Esophagus (tissue), 2 donors: ENCODE measurements around the gene KCNQ5. TPM values are rescaled to one million over a fixed set of nuclear protein-coding genes. Genes with fewer than 3 reads are reported as not detected.

Experiments
- H3K27ac ChIP-seq, 2 donors: one replicate each; pipeline ENCODE4 v1.5.1; 2013; ENCODE audit warnings: low read depth in 2 of 2, mild to moderate bottlenecking in 2 of 2, inconsistent platforms in 1 of 2, low read length in 1 of 2, moderate library complexity in 1 of 2
- H3K27me3 ChIP-seq, 2 donors: one replicate each; pipeline ENCODE4 v1.6.1; 2013; ENCODE audit warnings: low read length in 2 of 2, control low read depth in 1 of 2, mild to moderate bottlenecking in 1 of 2; ENCODE audit not compliant: insufficient read depth in 2 of 2, control insufficient read depth in 1 of 2
- H3K36me3 ChIP-seq, 2 donors: one replicate each; pipeline ENCODE4 v1.6.1; 2013; ENCODE audit warnings: low read length in 1 of 2; ENCODE audit not compliant: control insufficient read depth in 2 of 2, insufficient read depth in 2 of 2
- H3K4me1 ChIP-seq, 2 donors: one replicate each; pipeline ENCODE4 v1.6.1; 2013; ENCODE audit warnings: low read length in 1 of 2; ENCODE audit not compliant: control insufficient read depth in 2 of 2, insufficient read depth in 2 of 2
- H3K4me3 ChIP-seq, 2 donors: one replicate each; pipeline ENCODE4 v1.5.1; 2013; ENCODE audit warnings: low read length in 2 of 2, mild to moderate bottlenecking in 2 of 2, low read depth in 1 of 2, moderate library complexity in 1 of 2
- H3K9me3 ChIP-seq, 2 donors: one replicate each; pipeline ENCODE4 v1.6.1; 2013; ENCODE audit warnings: mild to moderate bottlenecking in 2 of 2, low read depth in 1 of 2, low read length in 1 of 2, moderate library complexity in 1 of 2; ENCODE audit not compliant: control insufficient read depth in 2 of 2, insufficient read depth in 1 of 2
- WGBS, 2 donors: extraction: QIAGEN DNeasy Blood & Tissue Kit; methylation state at CpG; one replicate each; pipeline ENCODE4 v1.1.7; 2013; 5-methylcytosine and 5-hydroxymethylcytosine counted together
- polyA plus RNA-seq, 2 donors: library from polyadenylated mRNA; stranded (reverse); fragments of 200-250 nt; gene quantifications; one replicate each; pipeline ENCODE4 v1.2.3, GENCODE V29; 2013
- donor health status: healthy with polysubstance abuse.
- donor health status: Bipolar disorder and iron deficiency.

Gene KCNQ5
- polyA plus RNA-seq, 2 donors = 0.18 to 0.22 TPM

DNA sequence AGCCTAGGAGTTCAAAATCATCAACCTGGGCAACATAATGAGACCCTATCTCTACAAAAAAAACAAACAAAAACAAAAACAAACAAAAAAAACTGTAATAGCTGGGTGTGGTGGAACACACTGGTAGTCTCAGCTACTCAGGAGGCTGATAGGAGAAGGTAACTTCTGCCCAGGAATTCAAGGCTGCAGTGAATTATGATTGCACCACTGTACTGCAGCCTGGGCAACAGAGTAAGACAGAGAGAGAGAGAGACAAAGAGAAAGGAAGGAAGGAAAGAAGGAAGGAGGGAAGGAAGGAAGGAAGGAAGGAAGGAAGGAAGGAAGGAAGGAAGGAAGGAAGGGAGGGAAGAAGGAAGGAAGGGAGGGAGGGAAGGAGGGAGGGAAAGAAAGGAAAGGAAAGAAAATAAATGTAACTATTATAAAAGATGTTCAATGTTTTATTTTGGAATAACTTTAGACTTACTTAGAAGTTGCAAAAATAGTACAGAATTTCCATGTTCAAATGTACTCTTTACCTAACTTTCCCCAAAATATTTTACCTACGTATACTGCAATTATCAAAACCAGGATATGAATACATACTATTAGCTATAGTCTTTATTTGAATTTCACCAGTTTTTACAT lies 428.2 kb downstream of the KCNQ5 start:
- H3K27me3 ChIP-seq = no peaks in the 10 kb centered on the region
- WGBS, 2 donors = 98 to 100% methylated on average over 1 of the region's 1 CpG
- H3K27ac ChIP-seq = no peak overlapping the region
- H3K4me1 ChIP-seq = no peaks in the 10 kb centered on the region
- no peak overlapping the region for H3K4me3 ChIP-seq
- H3K36me3 ChIP-seq = no peaks in the 10 kb centered on the region
- no peaks in the 10 kb centered on the region for H3K9me3 ChIP-seq

DNA sequence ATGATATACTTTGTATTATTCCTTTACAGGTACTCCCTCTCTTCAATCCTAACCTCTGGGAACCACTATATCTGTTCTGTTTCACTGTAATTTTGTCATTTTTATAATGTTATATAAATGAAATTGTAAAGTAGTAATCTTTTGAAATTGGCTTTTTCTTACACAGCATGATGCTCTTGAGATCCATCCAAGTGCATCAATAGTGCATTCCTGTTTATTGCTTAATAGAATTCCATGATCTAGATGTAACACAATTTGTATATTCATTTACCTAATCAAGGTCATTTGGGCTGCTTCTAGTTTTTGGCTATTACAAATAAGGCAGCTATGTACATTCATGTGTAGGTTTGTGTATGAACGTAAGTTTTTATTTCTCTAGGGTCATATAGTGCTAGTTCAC lies 428.8 kb downstream of the KCNQ5 start:
- no peaks in the 10 kb centered on the region for H3K36me3 ChIP-seq
- H3K4me1 ChIP-seq = no peaks in the 10 kb centered on the region
- no peak overlapping the region for H3K4me3 ChIP-seq
- 89 to 93% methylated on average over 1 of the region's 1 CpG for WGBS, 2 donors
- H3K27ac ChIP-seq = no peak overlapping the region
- no peaks in the 10 kb centered on the region for H3K9me3 ChIP-seq
- no peaks in the 10 kb centered on the region for H3K27me3 ChIP-seq

DNA sequence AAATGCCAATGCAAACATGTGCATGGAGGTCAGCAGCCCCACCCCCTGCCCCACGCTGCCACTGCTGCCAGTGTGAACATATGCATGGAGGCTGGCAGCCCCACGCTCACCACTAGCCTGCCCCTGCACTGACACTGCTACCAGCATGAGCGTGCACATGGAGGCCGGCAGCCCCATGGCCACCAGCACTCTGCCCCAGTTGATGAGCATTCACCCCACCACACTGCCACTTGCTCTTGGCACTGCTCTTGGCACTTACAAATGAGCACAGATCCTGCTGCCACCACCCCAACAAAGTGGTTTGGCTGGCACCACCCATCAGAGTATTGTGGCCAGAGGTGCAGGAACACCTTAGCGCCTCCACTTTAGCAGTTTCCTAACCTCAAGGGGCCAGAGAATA lies 429.3 kb downstream of the KCNQ5 start:
- H3K9me3 ChIP-seq = no peaks in the 10 kb centered on the region
- 96 to 97% methylated on average over 5 of the region's 5 CpGs for WGBS, 2 donors
- no peaks in the 10 kb centered on the region for H3K36me3 ChIP-seq
- no peak overlapping the region for H3K27ac ChIP-seq
- H3K4me1 ChIP-seq = no peaks in the 10 kb centered on the region
- H3K27me3 ChIP-seq = no peaks in the 10 kb centered on the region
- H3K4me3 ChIP-seq = no peak overlapping the region

DNA sequence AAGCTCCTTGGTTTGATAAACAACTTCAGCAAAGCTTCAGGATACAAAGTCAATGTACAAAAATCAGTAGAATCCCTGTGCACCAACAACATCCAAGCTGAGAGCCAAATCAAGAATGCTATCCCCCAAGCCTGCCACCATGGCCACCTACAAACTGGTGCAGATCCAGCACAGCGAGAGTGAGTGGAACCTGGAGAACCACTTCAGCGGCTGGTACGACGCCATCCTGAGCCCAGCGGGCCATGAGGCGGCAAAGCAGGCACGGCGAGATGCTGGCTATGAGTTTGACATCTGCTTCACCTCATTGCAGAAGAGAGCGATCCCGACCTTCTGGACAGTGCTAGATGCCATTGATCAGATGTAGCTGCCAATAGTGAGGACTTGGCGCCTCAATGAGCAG lies 433.1 kb downstream of the KCNQ5 start:
- Histone ChIP-seq H3K4me1 (no peaks in the 10 kb centered on the region), H3K27me3 (no peaks in the 10 kb centered on the region), H3K36me3 (no peaks in the 10 kb centered on the region), H3K27ac (no peak overlapping the region), H3K4me3 (no peak overlapping the region), H3K9me3 (no peaks in the 10 kb centered on the region)
- 85 to 86% methylated on average over 11 of the region's 11 CpGs for WGBS, 2 donors

DNA sequence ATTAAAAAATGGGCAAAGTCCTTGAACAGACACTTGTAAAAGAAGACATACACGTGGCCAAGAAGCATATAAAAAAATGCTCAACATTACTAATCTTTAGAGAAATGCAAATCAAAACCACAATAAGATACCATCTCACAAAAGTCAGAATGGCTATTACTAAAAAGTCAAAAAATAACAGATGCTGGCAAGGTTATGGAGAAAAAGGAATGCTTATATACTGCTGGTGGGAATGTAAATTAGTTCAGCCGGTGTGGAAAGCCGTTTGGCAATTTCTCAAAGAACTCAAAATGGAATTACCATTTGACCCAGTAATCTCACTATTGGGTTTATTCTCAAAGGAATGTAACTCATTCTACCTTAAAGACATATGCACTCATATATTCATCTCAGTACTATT lies 436.9 kb downstream of the KCNQ5 start:
- H3K27ac ChIP-seq = no peak overlapping the region

DNA sequence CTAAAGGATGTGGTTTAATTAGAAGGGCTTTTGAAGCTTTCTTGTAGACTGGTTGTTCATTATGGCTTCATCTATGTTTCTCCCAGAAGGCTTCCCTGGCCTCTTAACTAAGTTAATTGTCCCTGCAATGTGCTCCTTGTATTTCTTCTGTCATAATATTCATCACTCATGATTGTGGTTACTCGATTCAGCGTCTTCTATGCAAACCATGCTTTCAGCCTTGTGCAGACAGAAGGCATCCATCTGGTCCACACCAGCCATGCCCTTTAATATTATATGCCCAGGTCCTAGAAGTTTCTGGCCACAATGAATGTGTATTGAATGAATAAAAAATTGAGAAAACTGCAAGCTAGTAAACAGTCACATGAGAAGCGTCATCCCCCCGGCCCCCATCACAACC lies 440.3 kb downstream of the KCNQ5 start:
- Histone ChIP-seq H3K4me1 (no peaks in the 10 kb centered on the region), H3K4me3 (no peak overlapping the region), H3K27ac (no peak overlapping the region), H3K36me3 (no peaks in the 10 kb centered on the region), H3K9me3 (no peaks in the 10 kb centered on the region), H3K27me3 (no peaks in the 10 kb centered on the region)
- WGBS, 2 donors = 49 to 54% methylated on average over 4 of the region's 4 CpGs

More for the DNA sequence above, 436.9 kb downstream of the KCNQ5 start:
- Histone ChIP-seq H3K4me3 (no peak overlapping the region), H3K4me1 (no peaks in the 10 kb centered on the region), H3K9me3 (no peaks in the 10 kb centered on the region), H3K27me3 (no peaks in the 10 kb centered on the region), H3K36me3 (no peaks in the 10 kb centered on the region)
- WGBS, 2 donors = 78 to 79% methylated on average over 3 of the region's 3 CpGs

DNA sequence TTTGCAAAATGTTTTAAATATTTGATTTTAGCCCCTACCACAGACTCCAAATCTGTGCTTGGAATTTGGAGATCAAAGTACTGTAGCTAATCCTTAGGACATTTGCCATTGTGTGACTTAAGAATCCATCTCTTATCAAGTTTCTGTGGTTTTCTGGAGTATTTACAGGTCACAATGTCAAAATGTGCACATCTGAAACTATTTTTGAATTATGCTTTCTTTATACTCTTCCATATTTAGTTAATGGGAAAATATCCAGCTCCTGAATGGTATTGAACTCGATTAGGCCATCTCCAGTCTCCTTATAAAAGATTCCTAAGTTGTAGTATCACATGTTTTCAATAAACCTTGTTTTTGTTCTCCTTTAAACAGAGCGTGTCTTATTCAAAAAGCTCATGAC lies 441.0 kb downstream of the KCNQ5 start:
- Histone ChIP-seq H3K27me3 (no peaks in the 10 kb centered on the region), H3K4me1 (no peaks in the 10 kb centered on the region), H3K4me3 (no peak overlapping the region), H3K27ac (no peak overlapping the region), H3K36me3 (no peaks in the 10 kb centered on the region), H3K9me3 (no peaks in the 10 kb centered on the region)
- 54 to 55% methylated on average over 2 of the region's 2 CpGs for WGBS, 2 donors

DNA sequence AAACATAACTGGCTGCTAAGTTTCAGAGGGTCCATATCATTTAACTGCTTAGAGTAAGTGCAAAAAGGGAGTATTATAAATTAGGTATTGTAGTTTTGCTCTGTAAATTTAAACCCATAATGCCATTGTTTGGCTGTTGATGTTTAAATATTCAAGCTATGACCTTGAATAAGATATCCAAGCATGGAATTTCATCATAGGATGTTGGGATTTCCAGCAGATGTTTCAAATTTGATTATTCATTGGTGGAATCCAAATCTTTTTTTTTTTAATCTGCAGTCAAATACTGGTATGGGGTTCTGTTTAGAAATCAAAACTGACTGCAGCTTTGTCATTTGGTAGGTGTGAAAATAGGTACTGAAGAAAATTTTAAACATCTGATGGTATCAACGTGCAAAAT lies 442.4 kb downstream of the KCNQ5 start:
- Histone ChIP-seq H3K36me3 (no peaks in the 10 kb centered on the region), H3K27me3 (no peaks in the 10 kb centered on the region), H3K4me1 (no peaks in the 10 kb centered on the region), H3K27ac (no peak overlapping the region), H3K4me3 (no peak overlapping the region), H3K9me3 (no peaks in the 10 kb centered on the region)
- 94 to 97% methylated on average over 1 of the region's 1 CpG for WGBS, 2 donors

DNA sequence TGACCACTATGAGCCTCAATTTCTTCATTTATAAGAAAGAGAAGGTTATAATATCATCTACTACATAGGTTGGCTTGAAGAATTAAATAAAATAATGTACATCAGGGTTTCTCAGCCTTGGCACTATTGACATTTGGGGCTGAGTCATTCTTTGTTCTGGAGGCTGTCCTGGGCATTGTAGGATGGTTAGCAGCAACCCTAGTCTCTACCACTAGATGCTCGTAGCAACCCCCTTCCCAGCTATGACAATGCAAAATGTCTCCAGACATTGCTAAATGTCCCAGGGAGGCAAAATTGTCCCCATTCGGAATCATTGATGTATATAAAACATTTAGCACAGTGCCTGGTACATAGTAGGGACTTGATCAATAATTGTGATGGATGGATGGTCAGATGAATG lies 451.4 kb downstream of the KCNQ5 start:
- H3K9me3 ChIP-seq = no peaks in the 10 kb centered on the region
- WGBS, 2 donors = 83 to 92% methylated on average over 2 of the region's 2 CpGs

DNA sequence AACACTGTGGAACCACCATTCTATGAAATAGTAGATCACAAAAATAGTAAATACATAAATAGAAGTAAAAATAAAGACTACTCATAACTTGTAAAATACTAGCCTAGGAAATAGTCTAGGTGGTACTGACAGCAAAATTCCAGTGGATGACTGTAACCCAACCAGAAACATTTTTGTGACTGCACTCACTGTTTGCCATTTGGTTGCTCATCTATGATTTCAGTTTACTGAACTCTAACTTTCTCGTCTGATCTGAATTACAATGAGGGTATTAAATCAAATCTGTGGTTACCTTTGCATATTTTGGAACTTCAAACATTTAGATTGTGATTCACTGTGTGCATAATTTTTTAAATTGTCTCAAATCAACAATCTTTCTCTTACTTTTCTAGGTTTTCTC lies 452.3 kb downstream of the KCNQ5 start:
- Histone ChIP-seq H3K27me3 (no peaks in the 10 kb centered on the region), H3K4me3 (no peak overlapping the region), H3K4me1 (no peaks in the 10 kb centered on the region), H3K27ac (no peak overlapping the region), H3K36me3 (no peaks in the 10 kb centered on the region), H3K9me3 (no peaks in the 10 kb centered on the region)
- 64 to 70% methylated on average over 1 of the region's 1 CpG for WGBS, 2 donors

More for the DNA sequence above, 451.4 kb downstream of the KCNQ5 start:
- Histone ChIP-seq H3K36me3 (no peaks in the 10 kb centered on the region), H3K4me3 (no peak overlapping the region), H3K27me3 (no peaks in the 10 kb centered on the region), H3K27ac (no peak overlapping the region), H3K4me1 (no peaks in the 10 kb centered on the region)
